HL-60 (cell line): ENCODE measurements around the gene HNRNPA2B1.

Experiments
- POLR2AphosphoS5 ChIP-seq: IDR thresholded peaks from 2 replicates; pipeline ENCODE4 v1.6.1; 2012; ENCODE audit warnings: low read depth
- TF ChIP-seq, protein P1 (sequence below): IDR thresholded peaks from one replicate; pipeline ENCODE4 v1.5.1; 2011; ENCODE audit warnings: low read length, control low read depth, inconsistent platforms; ENCODE audit not compliant: insufficient read depth
- TF ChIP-seq, protein P2 (sequence below): IDR thresholded peaks from 2 replicates; pipeline ENCODE4 v1.6.1; 2012; ENCODE audit warnings: low read depth; ENCODE audit not compliant: insufficient replicate concordance

DNA sequence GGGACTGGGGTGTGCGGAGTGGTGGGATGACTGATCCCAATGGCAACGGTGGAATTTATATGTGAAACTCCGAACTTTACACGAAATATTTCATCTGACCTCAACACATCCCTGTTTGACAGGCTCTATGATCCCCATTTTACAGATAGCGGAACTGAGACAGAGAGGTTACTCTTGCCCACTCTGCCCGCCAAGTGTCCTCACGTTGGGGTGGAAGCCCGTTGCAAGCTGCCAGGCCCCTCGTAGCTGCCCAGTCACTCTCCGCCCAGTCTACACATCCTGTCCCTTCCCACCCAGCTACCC lies 48.9 kb downstream of the HNRNPA2B1 start:
- TF ChIP-seq, protein P1, sequence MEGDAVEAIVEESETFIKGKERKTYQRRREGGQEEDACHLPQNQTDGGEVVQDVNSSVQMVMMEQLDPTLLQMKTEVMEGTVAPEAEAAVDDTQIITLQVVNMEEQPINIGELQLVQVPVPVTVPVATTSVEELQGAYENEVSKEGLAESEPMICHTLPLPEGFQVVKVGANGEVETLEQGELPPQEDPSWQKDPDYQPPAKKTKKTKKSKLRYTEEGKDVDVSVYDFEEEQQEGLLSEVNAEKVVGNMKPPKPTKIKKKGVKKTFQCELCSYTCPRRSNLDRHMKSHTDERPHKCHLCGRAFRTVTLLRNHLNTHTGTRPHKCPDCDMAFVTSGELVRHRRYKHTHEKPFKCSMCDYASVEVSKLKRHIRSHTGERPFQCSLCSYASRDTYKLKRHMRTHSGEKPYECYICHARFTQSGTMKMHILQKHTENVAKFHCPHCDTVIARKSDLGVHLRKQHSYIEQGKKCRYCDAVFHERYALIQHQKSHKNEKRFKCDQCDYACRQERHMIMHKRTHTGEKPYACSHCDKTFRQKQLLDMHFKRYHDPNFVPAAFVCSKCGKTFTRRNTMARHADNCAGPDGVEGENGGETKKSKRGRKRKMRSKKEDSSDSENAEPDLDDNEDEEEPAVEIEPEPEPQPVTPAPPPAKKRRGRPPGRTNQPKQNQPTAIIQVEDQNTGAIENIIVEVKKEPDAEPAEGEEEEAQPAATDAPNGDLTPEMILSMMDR, result no peak
- TF ChIP-seq, protein P2, sequence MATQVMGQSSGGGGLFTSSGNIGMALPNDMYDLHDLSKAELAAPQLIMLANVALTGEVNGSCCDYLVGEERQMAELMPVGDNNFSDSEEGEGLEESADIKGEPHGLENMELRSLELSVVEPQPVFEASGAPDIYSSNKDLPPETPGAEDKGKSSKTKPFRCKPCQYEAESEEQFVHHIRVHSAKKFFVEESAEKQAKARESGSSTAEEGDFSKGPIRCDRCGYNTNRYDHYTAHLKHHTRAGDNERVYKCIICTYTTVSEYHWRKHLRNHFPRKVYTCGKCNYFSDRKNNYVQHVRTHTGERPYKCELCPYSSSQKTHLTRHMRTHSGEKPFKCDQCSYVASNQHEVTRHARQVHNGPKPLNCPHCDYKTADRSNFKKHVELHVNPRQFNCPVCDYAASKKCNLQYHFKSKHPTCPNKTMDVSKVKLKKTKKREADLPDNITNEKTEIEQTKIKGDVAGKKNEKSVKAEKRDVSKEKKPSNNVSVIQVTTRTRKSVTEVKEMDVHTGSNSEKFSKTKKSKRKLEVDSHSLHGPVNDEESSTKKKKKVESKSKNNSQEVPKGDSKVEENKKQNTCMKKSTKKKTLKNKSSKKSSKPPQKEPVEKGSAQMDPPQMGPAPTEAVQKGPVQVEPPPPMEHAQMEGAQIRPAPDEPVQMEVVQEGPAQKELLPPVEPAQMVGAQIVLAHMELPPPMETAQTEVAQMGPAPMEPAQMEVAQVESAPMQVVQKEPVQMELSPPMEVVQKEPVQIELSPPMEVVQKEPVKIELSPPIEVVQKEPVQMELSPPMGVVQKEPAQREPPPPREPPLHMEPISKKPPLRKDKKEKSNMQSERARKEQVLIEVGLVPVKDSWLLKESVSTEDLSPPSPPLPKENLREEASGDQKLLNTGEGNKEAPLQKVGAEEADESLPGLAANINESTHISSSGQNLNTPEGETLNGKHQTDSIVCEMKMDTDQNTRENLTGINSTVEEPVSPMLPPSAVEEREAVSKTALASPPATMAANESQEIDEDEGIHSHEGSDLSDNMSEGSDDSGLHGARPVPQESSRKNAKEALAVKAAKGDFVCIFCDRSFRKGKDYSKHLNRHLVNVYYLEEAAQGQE, result no peak
- no peak for TF ChIP-seq POLR2AphosphoS5
